Kidney (tissue), 14 donors: ENCODE data around the gene PKIG. TPM values are rescaled to one million over a fixed set of nuclear protein-coding genes. Genes with fewer than 3 reads are reported as not detected.

Experiments
- DNase-seq, 5 donors: peaks; one replicate each; pipeline ENCODE4 v3.0.0-alpha.2; 2013 to 2020
- FAIRE-seq: peaks from 2 replicates; lab custom pipeline; 2012; peaks lifted over from hg19 to GRCh38; lab: Jason Lieb, UNC
- H3K27ac ChIP-seq, 2 donors: one replicate each; pipeline ENCODE4 v1.7.0; 2013; ENCODE audit warnings: low read depth in 2 of 2, low read length in 2 of 2, inconsistent platforms in 1 of 2
- H3K27me3 ChIP-seq: one replicate; pipeline ENCODE4 v1.7.1; 2013; ENCODE audit warnings: low read length, inconsistent platforms; ENCODE audit not compliant: control insufficient read depth, insufficient read depth
- H3K36me3 ChIP-seq, 3 donors: one replicate each; pipeline versions ENCODE4 v1.7.0 to v1.7.1; 2013; ENCODE audit warnings: low read length in 3 of 3, control low read depth in 1 of 3, inconsistent platforms in 1 of 3; ENCODE audit not compliant: insufficient read depth in 3 of 3, control insufficient read depth in 2 of 3
- H3K4me1 ChIP-seq, 3 donors: one replicate each; pipeline versions ENCODE4 v1.7.0 to v1.7.1; 2013; ENCODE audit warnings: low read length in 3 of 3, inconsistent platforms in 1 of 3, low read depth in 1 of 3; ENCODE audit not compliant: control insufficient read depth in 2 of 3, insufficient read depth in 2 of 3
- H3K4me3 ChIP-seq, 3 donors: one replicate each; pipeline versions ENCODE4 v1.7.0 to v1.8.1; 2013; ENCODE audit warnings: low read length in 3 of 3, control low read depth in 1 of 3, inconsistent platforms in 1 of 3
- H3K9ac ChIP-seq, 3 donors: one replicate each; pipeline versions ENCODE4 v1.7.0 to v1.7.1; 2013; ENCODE audit warnings: low read length in 3 of 3, control low read depth in 1 of 3, inconsistent platforms in 1 of 3
- H3K9me3 ChIP-seq, 3 donors: one replicate each; pipeline versions ENCODE4 v1.7.0 to v1.7.1; 2013; ENCODE audit warnings: low read length in 3 of 3, control low read depth in 1 of 3, inconsistent platforms in 1 of 3; ENCODE audit not compliant: control insufficient read depth in 2 of 3, insufficient read depth in 1 of 3
- CTCF ChIP-seq: IDR thresholded peaks from 3 replicates; pipeline ENCODE4 v1.5.1; 2012; ENCODE audit warnings: mild to moderate bottlenecking, moderate library complexity, borderline replicate concordance; ENCODE audit not compliant: insufficient read depth; ENCODE audit errors: extremely low read depth
- intact Hi-C: fragments of 100-400 bp; cut with DNase I; formaldehyde crosslinking; loops from one replicate; pipeline ENCODE4 v1.11.1; 2022
- polyA plus RNA-seq: library from polyadenylated mRNA; stranded (reverse); fragments of 350-450 nt; fragmentation: Illumina TruSeq; extraction: RNeasy Lipid Tissue Mini Kit (QIAGEN cat#74804); gene quantifications from one replicate; pipeline ENCODE4 v1.2.3, GENCODE V29; 2014; ENCODE audit warnings: low read depth, low replicate concordance; ENCODE audit not compliant: insufficient read depth
- total RNA-seq: library from RNA; stranded (reverse); fragmentation: NEBNext Ultra II Directional; extraction: Animal tissue kit (Norgen Biotek cat#: 25700); gene quantifications from one replicate; pipeline ENCODE4 v1.2.1, GENCODE V29; 2021
- donor health status: control.
- donor health status: control.
- donor health status: control.
- donor health status: control.
- donor health status: control.
- donor health status: DM: yes; HTN: yes; CAD: no.
- donor health status: Normal renal cell carcinoma (clear cell type).

PKIG gene
- total and polyA plus RNA-seq, 2 donors from 2014 or later: 71.1 to 150 TPM

- no peaks in the 10 kb centered on the region for H3K9me3 ChIP-seq
- H3K27ac ChIP-seq: peak overlapping the region in 1 of 2 donors; percentile 28
- peaks cover 0 to 27% (median 12%) of the 10 kb centered on the region in 3 donors for H3K4me1 ChIP-seq
- FAIRE-seq: no peak
- no peaks in the 10 kb centered on the region for H3K27me3 ChIP-seq
- no peak overlapping the region for H3K9ac ChIP-seq
- no peaks in the 10 kb centered on the region for H3K36me3 ChIP-seq
- TF ChIP-seq CTCF: no peak
- DNase-seq: peak in 4 of 5 donors; percentile 48 to 79 (median 60)
- intact Hi-C loops: no loop called here
- no peak overlapping the region for H3K4me3 ChIP-seq
Observed at GRCh38 chr20:44646023-44646640, 63.8 kb downstream of the PKIG start.

- peaks cover 0 to 28% (median 12%) of the 10 kb centered on the region in 3 donors for H3K4me1 ChIP-seq
Observed at GRCh38 chr20:44646641-44647274, 64.4 kb downstream of the PKIG start.

GRCh38 chr20:44648068-44648467 is 65.7 kb downstream of the PKIG start:
- peaks cover 0 to 21% (median 1%) of the 10 kb centered on the region in 3 donors for H3K4me1 ChIP-seq
- FAIRE-seq (no peak), DNase-seq (peak in 1 of 5 donors; percentile 31)
- H3K27ac ChIP-seq: no peak overlapping the region
- intact Hi-C loops: no loop called here
- H3K9ac ChIP-seq: no peak overlapping the region
- no peaks in the 10 kb centered on the region for H3K27me3 ChIP-seq
- no peak for TF ChIP-seq CTCF
- no peak overlapping the region for H3K4me3 ChIP-seq
- H3K36me3 ChIP-seq: no peaks in the 10 kb centered on the region
- no peaks in the 10 kb centered on the region for H3K9me3 ChIP-seq

More at GRCh38 chr20:44646641-44647274, 64.4 kb downstream of the PKIG start:
- FAIRE-seq (no peak), DNase-seq (peak in 1 of 5 donors; percentile 37)
- no peaks in the 10 kb centered on the region for H3K36me3 ChIP-seq
- no peaks in the 10 kb centered on the region for H3K9me3 ChIP-seq
- H3K4me3 ChIP-seq: no peak overlapping the region
- H3K9ac ChIP-seq: peak overlapping the region in 1 of 3 donors; percentile 16
- TF ChIP-seq CTCF: no peak
- intact Hi-C loops: no loop called here
- H3K27me3 ChIP-seq: no peaks in the 10 kb centered on the region
- H3K27ac ChIP-seq: peak overlapping the region in 1 of 2 donors; percentile 28
